ENCODE data around the gene DCXR.

DNA sequence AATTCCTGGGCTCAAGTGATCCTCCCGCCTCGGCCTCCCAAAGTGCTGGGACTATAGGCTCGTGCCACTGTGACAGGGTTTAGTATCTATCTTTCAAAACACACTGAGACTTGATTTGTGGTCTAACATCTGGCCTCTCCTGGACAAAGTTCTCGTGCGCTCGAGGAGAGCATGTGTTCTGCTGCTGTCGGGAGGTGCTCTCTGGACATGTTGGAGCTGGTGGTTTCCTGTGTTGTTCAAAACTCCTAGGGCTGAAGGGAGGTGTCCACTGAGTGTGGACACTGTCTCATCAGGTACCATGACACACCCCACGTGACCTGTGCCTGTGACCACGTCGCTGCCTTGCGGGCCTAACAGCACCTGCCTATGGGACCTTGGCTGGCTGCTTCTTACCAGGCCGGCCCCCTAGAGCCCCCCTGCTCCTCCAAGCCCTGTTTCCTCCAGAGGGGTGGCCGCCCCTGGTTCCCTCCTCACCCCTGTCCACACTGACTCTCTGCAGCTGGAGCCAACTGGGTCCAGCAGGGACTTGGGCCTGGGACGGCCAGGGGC is 8.5 kb upstream of the DCXR start:
- TF ChIP-seq, protein P1, sequence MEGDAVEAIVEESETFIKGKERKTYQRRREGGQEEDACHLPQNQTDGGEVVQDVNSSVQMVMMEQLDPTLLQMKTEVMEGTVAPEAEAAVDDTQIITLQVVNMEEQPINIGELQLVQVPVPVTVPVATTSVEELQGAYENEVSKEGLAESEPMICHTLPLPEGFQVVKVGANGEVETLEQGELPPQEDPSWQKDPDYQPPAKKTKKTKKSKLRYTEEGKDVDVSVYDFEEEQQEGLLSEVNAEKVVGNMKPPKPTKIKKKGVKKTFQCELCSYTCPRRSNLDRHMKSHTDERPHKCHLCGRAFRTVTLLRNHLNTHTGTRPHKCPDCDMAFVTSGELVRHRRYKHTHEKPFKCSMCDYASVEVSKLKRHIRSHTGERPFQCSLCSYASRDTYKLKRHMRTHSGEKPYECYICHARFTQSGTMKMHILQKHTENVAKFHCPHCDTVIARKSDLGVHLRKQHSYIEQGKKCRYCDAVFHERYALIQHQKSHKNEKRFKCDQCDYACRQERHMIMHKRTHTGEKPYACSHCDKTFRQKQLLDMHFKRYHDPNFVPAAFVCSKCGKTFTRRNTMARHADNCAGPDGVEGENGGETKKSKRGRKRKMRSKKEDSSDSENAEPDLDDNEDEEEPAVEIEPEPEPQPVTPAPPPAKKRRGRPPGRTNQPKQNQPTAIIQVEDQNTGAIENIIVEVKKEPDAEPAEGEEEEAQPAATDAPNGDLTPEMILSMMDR (IDR thresholded peaks at IDR 0.05): no peak
- no peak for TF ChIP-seq POLR2A (IDR thresholded peaks at IDR 0.05)

All from heart left ventricle (tissue), 13 donors.